Measurements from ENCODE around the gene RCSD1.
"Not testable (repeated sequence)": the region's sequence is repeated elsewhere in the genome, so short reads cannot be mapped to it uniquely, and the experiment has no call there.

The RCSD1 gene, protein sequence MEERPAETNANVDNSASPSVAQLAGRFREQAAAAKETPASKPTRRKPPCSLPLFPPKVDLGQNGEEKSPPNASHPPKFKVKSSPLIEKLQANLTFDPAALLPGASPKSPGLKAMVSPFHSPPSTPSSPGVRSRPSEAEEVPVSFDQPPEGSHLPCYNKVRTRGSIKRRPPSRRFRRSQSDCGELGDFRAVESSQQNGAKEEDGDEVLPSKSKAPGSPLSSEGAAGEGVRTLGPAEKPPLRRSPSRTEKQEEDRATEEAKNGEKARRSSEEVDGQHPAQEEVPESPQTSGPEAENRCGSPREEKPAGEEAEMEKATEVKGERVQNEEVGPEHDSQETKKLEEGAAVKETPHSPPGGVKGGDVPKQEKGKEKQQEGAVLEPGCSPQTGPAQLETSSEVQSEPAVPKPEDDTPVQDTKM

GRCh38 chr1:167629681-167630567 lies at the start of gene RCSD1:
Gene RCSD1 (plus strand): TSS chr1:167630232. CDS start chr1:167630424, 192 bp downstream.
- no peak for DNase-seq

GRCh38 chr1:167582064-167582463 lies 48.0 kb upstream of the RCSD1 start:
- no peak for DNase-seq

DNA sequence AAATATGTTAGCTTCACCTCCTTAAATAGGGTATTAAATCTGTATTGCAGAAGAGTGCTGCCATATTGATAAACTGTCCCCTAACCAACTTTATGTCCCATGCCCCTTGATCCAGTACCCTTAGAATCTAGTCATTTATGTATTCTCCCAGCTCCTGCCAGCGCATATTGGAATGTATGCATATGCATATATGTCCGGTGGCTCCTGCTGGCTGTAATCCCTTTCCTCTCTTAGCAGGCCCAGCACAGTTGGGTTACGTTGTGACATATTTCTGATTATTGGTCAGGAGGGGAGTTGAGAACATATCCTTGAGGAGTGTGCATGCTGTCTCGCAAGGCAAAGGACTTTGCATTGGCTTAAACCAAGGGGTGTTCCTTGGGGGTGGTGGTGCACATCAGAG lies 47.3 kb upstream of the RCSD1 start:
- no peak for DNase-seq

GRCh38 chr1:167584581-167584980 lies 45.5 kb upstream of the RCSD1 start:
- DNase-seq = no peak

GRCh38 chr1:167587342-167587741 lies 42.7 kb upstream of the RCSD1 start:
- no peak for DNase-seq

DNA sequence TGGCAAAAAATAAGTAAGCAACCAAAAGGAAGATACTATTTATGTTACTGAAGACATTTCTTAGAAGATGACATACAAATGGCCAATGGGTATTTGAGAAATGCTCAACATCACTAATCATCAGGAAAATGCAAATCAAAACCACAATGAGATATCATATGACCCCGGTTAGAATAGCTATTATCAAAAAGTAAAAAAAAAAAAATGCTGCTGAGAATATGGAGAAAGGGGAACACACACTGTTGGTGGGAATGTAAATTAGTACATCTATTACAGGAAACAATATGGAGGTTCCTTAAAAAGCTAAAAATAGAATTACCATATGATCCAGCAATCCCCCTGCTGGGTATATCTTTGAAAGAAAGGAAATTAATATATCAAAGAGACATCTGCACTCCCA lies 42.2 kb upstream of the RCSD1 start:
- no peak for DNase-seq

DNA sequence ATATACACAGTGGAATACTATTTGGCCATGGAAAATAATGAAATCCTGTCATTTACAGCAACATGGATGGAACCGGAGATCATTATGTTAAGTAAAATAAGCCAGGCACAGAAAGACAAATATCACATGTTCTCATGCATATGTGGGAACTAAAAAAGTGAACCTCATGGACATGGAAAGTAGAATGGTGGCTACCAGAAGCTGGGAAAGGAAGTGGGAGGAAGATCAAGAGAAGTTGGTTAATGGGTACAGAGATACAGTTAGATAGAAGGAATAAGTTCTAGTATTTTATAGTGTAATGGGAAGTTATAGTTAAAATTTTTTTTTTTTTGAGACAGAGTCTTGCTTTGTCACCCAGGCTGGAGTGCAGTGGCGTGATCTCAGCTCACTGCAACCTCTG lies 41.7 kb upstream of the RCSD1 start:
- DNase-seq = no peak

- no peak for DNase-seq
Measured at GRCh38 chr1:167592475-167592874, 37.6 kb upstream of the RCSD1 start.

DNA sequence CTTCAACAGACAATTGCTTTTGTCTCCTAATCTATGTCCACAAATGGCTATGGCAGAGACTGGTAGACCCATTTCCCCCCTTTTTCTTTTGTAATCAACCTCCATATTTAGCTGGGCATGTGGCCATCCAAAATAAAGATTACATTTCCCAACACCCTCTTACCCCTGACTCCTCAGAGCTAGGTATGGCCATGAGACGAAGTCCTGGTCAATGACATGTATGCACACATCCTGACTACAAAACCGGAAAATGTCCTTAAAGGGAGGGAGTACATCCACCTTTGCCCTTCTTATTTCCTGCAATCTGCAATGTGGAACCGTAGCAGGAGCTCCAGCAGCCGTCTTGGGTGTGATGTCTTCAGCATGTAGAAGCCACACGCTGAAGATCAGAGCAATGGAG lies 36.2 kb upstream of the RCSD1 start:
- DNase-seq = no peak

GRCh38 chr1:167594822-167595221 lies 35.2 kb upstream of the RCSD1 start:
- no peak for DNase-seq

DNA sequence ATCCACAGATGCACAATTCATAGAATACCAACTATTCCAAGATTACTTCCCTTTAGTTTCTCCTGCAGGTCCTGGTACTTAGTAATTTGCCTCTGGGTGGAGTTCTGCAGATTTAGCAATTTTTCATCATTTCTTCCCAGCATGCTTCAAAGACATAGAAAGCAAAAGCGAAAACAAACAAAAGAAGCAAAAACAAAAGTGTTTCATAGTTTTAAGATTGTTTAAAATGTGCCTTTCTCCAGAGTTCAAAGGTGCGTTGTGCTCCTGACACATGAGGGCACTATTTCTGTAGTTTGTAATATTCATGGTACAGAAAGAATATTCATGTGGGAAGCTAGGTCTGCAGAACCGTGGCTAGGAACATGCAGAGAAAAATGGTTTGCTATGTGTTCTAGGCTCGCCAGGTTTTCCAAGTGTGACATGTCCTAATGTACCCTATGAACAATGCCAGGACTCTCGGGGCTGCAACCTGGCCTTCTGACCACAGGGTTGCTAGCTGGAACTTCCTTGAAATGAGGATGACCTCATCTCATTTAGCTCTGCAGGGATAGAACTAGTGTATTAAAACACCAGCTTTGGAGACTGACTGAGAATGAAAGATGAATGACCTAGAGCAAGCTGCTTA lies 30.0 kb upstream of the RCSD1 start:
- peak; percentile 45 for DNase-seq

- peak; percentile 20 for DNase-seq
Measured at GRCh38 chr1:167601442-167602383, 28.3 kb upstream of the RCSD1 start.

- no peak for DNase-seq
Measured at GRCh38 chr1:167602840-167603239, 27.2 kb upstream of the RCSD1 start.

DNA sequence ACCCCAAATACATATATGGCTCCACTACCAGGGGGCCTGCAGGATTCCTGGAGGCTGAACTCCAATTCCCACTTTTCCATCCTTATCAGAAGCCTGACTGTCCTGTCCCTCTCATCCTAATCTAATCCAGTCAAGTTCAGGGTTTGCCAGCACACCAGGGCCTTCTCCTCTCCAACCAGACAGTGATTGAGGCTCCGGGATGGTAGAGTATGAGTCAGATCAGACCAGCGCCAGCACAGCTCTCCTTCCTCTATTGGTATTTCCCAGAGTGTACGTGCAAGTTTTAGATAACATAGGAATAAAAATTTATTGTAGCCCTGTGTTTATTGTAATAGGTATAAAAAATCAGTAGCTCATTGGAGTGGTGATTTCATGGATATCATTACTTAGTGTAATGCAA lies 24.5 kb upstream of the RCSD1 start:
- DNase-seq = no peak

- DNase-seq = no peak
Measured at GRCh38 chr1:167611983-167612382, 18.0 kb upstream of the RCSD1 start.

- DNase-seq = no peak
Measured at GRCh38 chr1:167612587-167613385, 17.2 kb upstream of the RCSD1 start.

DNA sequence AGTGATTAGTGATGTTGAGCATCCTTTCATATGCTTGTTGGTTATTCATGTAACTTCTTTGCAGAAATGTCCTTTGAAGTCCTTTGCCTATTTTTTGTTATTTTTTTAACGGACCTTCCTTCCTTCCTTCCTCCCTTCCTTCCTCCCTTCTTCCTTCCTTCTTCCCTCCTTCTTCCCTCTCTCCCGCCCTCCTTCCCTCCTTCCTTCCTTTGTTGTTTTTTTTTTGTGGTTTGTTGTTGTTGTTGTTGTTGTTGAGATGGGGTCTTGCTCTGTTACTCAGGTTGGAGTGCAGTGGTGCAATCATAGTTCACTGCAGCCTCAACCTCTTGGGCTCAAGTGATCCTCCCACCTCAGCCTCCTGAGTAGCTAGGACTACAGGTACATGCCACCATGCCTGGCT lies 16.0 kb upstream of the RCSD1 start:
- not testable (repeated sequence) for DNase-seq

- no peak for DNase-seq
Measured at GRCh38 chr1:167614851-167615250, 15.2 kb upstream of the RCSD1 start.

- no peak for DNase-seq
Measured at GRCh38 chr1:167616521-167616920, 13.5 kb upstream of the RCSD1 start.

- peak; percentile 30 for DNase-seq
Measured at GRCh38 chr1:167617153-167618147, 12.6 kb upstream of the RCSD1 start.

All from fibroblast of upper back skin (primary cell).